ENCODE data around the gene GRK7. TPM values are rescaled to one million over a fixed set of nuclear protein-coding genes. Genes with fewer than 3 reads are reported as not detected.

Gene GRK7
- polyA plus RNA-seq, 1 of the 3 experiments (the other 2 are of a cell fraction) = not detected

- H2AFZ ChIP-seq (ENCODE audit: low read depth) = no peak overlapping the region
- no peaks in the 10 kb centered on the region for H3F3A ChIP-seq (replicated peaks; ENCODE audit: insufficient read depth)
- H3K9ac ChIP-seq = no peak overlapping the region
- no peak for TF ChIP-seq TCF12 (IDR thresholded peaks at IDR 0.05)
- TF ChIP-seq RFX5 (IDR thresholded peaks at IDR 0.05; ENCODE audit: low read length) = no peak
- TF ChIP-seq ELF1 (IDR thresholded peaks at IDR 0.05) = no peak
- no peak for TF ChIP-seq PBX3 (IDR thresholded peaks at IDR 0.05)
- no peak for TF ChIP-seq REST (IDR thresholded peaks at IDR 0.05; ENCODE audit: low read depth, low read length)
- no peak for TF ChIP-seq MXI1 (IDR thresholded peaks at IDR 0.05; ENCODE audit: low read depth, low read length)
- TF ChIP-seq RXRA (IDR thresholded peaks at IDR 0.05; ENCODE audit: borderline replicate concordance, low read depth) = no peak
- TF ChIP-seq FOXM1 (IDR thresholded peaks at IDR 0.05; ENCODE audit: low read depth) = no peak
- TF ChIP-seq RAD21 (IDR thresholded peaks at IDR 0.05; ENCODE audit: low read length) = no peak
- H3K4me3 ChIP-seq (ENCODE audit: low read depth in 2 of 2, low read length in 1 of 2) = no peak overlapping the region
- no peaks in the 10 kb centered on the region for H3K9me3 ChIP-seq
- no peaks in the 10 kb centered on the region for H4K20me1 ChIP-seq (ENCODE audit: insufficient read depth)
- no peak overlapping the region for H3K4me2 ChIP-seq
- CTCF ChIA-PET = no interaction called here
- 0 out of 2 replicates have a peak, but pooled peaks cover 4% of the 10 kb centered on the region for H3K27me3 ChIP-seq (ENCODE audit: insufficient read depth)
- no peaks in the 10 kb centered on the region for H3K79me2 ChIP-seq (ENCODE audit: insufficient read depth)
- 63% methylated on average over 5 of the region's 5 CpGs for WGBS (ENCODE audit: low lambda C conversion rate)
- no peak for DNase-seq
- no peaks in the 10 kb centered on the region for H3K4me1 ChIP-seq (ENCODE audit: control insufficient read depth in 1 of 2, insufficient read depth in 2 of 2, low read depth in 1 of 2, low read length in 1 of 2)
- H3K27ac ChIP-seq (ENCODE audit: low read depth in 2 of 2, low read length in 1 of 2) = no peak overlapping the region
- POLR2A ChIA-PET = no interaction called here
- H3K36me3 ChIP-seq (replicated peaks in 1 of 2; ENCODE audit: control insufficient read depth in 1 of 2, insufficient read depth in 2 of 2, low read length in 1 of 2) = no peaks in the 10 kb centered on the region
- no peaks in the 10 kb centered on the region for H3K9me2 ChIP-seq
These were observed 45.4 kb downstream of the GRK7 start for GRCh38 chr3:141808586-141808985.

GRCh38 chr3:141810161-141810560 is 47.0 kb downstream of the GRK7 start:
- Histone ChIP-seq H3K4me3 (ENCODE audit: low read depth in 2 of 2, low read length in 1 of 2) (no peak overlapping the region), H3K27ac (ENCODE audit: low read depth in 2 of 2, low read length in 1 of 2) (no peak overlapping the region), H3F3A (replicated peaks; ENCODE audit: insufficient read depth) (no peaks in the 10 kb centered on the region), H3K9me3 (no peaks in the 10 kb centered on the region), H3K9ac (no peak overlapping the region), H2AFZ (ENCODE audit: low read depth) (no peak overlapping the region), H3K36me3 (replicated peaks in 1 of 2; ENCODE audit: control insufficient read depth in 1 of 2, insufficient read depth in 2 of 2, low read length in 1 of 2) (no peaks in the 10 kb centered on the region), H3K4me2 (no peak overlapping the region), H3K79me2 (ENCODE audit: insufficient read depth) (no peaks in the 10 kb centered on the region), H3K9me2 (no peaks in the 10 kb centered on the region), H3K27me3 (ENCODE audit: insufficient read depth) (0 out of 2 replicates have a peak, but pooled peaks cover 4% of the 10 kb centered on the region), H4K20me1 (ENCODE audit: insufficient read depth) (no peaks in the 10 kb centered on the region), H3K4me1 (ENCODE audit: control insufficient read depth in 1 of 2, insufficient read depth in 2 of 2, low read depth in 1 of 2, low read length in 1 of 2) (no peaks in the 10 kb centered on the region)
- ChIA-PET POLR2A (no interaction called here), CTCF (no interaction called here)
- no peak for DNase-seq
- 60% methylated on average over 2 of the region's 2 CpGs for WGBS (ENCODE audit: low lambda C conversion rate)
- no peak for TF ChIP-seq USF1 (IDR thresholded peaks at IDR 0.05; ENCODE audit: borderline replicate concordance, low read depth)
- no peak for TF ChIP-seq USF2 (IDR thresholded peaks at IDR 0.05; ENCODE audit: borderline replicate concordance, low read depth, low read length)
- no peak for TF ChIP-seq RAD21 (IDR thresholded peaks at IDR 0.05; ENCODE audit: low read length)
- TF ChIP-seq MAX (IDR thresholded peaks at IDR 0.05; ENCODE audit: low read depth) = no peak
- no peak for TF ChIP-seq RFX5 (IDR thresholded peaks at IDR 0.05; ENCODE audit: low read length)
- no peak for TF ChIP-seq YY1 (IDR thresholded peaks at IDR 0.05; ENCODE audit: low read depth)
- TF ChIP-seq NFIC (IDR thresholded peaks at IDR 0.05; ENCODE audit: borderline replicate concordance) = no peak
- TF ChIP-seq GATA2 (CRISPR knock-in tag; IDR thresholded peaks at IDR 0.05) = no peak
- no peak for TF ChIP-seq MXI1 (IDR thresholded peaks at IDR 0.05; ENCODE audit: low read depth, low read length)
- no peak for TF ChIP-seq PBX3 (IDR thresholded peaks at IDR 0.05)
- TF ChIP-seq SMC3 (IDR thresholded peaks at IDR 0.05; ENCODE audit: low read depth, low read length) = no peak
- TF ChIP-seq FOXJ3 (CRISPR knock-in tag; IDR thresholded peaks at IDR 0.05) = no peak
- TF ChIP-seq FOXM1 (IDR thresholded peaks at IDR 0.05; ENCODE audit: low read depth) = no peak
- no peak for TF ChIP-seq CTCF (IDR thresholded peaks at IDR 0.05)
- TF ChIP-seq RXRA (IDR thresholded peaks at IDR 0.05; ENCODE audit: borderline replicate concordance, low read depth) = no peak
